Measurements from ENCODE around the gene PTGES. TPM values are rescaled to one million over a fixed set of nuclear protein-coding genes. Genes with fewer than 3 reads are reported as not detected.

Gene PTGES
- total RNA-seq, 1 donor from 2014 or later, result 2.5 TPM

DNA sequence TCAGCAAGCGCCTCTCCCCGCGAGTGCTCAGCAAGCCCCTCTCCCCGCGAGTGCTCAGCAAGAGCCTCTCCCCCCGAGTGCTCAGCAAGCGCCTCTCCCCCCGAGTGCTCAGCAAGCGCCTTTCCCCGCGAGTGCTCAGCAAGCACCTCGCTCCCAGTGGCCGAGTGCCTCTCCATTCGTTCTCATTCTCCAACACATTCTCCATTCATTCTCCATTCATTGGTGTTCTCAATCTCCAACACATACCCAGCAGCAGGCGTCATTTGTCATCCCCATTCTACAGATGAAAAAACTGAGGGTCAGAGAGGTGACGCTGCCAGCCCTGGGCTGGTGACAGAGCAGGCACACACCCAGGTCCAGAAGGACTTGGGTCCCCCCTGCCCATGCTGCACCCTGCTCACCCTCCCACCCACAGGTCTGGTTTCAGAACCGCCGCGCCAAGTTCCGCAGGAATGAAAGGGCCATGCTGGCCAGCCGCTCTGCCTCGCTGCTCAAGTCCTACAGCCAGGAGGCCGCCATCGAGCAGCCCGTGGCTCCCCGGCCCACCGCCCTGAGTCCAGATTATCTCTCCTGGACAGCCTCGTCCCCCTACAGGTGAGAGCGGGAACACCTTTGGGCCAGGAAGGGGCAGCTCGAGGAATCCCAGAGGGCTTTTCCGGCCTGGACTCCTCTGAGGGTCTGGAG is 32.5 kb downstream of the PTGES start:
- Mint-ChIP-seq H3K4me1 (ENCODE audit: low read depth, unreplicated experiment) (no peaks in the 10 kb centered on the region), H3K27ac (ENCODE audit: unreplicated experiment) (no peak overlapping the region), H3K27me3 (ENCODE audit: low read depth, unreplicated experiment) (peaks cover 23% of the 10 kb centered on the region), H3K36me3 (ENCODE audit: low read depth, unreplicated experiment) (no peaks in the 10 kb centered on the region), H3K4me3 (ENCODE audit: unreplicated experiment) (no peak overlapping the region), H3K9me3 (ENCODE audit: unreplicated experiment) (no peaks in the 10 kb centered on the region)
- no peaks in the 10 kb centered on the region for H3K79me2 ChIP-seq (ENCODE audit: insufficient read depth, low read length)
- H3K36me3 ChIP-seq (ENCODE audit: insufficient read depth, low read length), result no peaks in the 10 kb centered on the region
- H2AFZ ChIP-seq (ENCODE audit: low read depth, low read length), result no peak overlapping the region
- H3K27me3 ChIP-seq (ENCODE audit: insufficient read depth, low read length), result no peaks in the 10 kb centered on the region
- no peak overlapping the region for H3K4me3 ChIP-seq (ENCODE audit: insufficient read depth, low read depth, low read length)
- FAIRE-seq, result no peak
- H3K9me3 ChIP-seq (ENCODE audit: insufficient read depth, low read depth, low read length), result no peaks in the 10 kb centered on the region
- no peak overlapping the region for H3K27ac ChIP-seq (ENCODE audit: low read depth, low read length)
- no peak overlapping the region for H3K4me2 ChIP-seq (ENCODE audit: low read length)
- no peaks in the 10 kb centered on the region for H3K4me1 ChIP-seq (ENCODE audit: insufficient read depth, low read length)
- no peak for DNase-seq (ENCODE audit: low read depth)
- no peak overlapping the region for H3K9ac ChIP-seq (ENCODE audit: low read length)
- no peaks in the 10 kb centered on the region for H4K20me1 ChIP-seq (ENCODE audit: insufficient read depth, low read length)
- no peak for TF ChIP-seq EZH2 (IDR thresholded peaks at IDR 0.05; ENCODE audit: insufficient read depth, low read length)
- TF ChIP-seq, protein P1, sequence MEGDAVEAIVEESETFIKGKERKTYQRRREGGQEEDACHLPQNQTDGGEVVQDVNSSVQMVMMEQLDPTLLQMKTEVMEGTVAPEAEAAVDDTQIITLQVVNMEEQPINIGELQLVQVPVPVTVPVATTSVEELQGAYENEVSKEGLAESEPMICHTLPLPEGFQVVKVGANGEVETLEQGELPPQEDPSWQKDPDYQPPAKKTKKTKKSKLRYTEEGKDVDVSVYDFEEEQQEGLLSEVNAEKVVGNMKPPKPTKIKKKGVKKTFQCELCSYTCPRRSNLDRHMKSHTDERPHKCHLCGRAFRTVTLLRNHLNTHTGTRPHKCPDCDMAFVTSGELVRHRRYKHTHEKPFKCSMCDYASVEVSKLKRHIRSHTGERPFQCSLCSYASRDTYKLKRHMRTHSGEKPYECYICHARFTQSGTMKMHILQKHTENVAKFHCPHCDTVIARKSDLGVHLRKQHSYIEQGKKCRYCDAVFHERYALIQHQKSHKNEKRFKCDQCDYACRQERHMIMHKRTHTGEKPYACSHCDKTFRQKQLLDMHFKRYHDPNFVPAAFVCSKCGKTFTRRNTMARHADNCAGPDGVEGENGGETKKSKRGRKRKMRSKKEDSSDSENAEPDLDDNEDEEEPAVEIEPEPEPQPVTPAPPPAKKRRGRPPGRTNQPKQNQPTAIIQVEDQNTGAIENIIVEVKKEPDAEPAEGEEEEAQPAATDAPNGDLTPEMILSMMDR (IDR thresholded peaks at IDR 0.05; ENCODE audit: insufficient read depth, low read depth, low read length), result no peak

DNA sequence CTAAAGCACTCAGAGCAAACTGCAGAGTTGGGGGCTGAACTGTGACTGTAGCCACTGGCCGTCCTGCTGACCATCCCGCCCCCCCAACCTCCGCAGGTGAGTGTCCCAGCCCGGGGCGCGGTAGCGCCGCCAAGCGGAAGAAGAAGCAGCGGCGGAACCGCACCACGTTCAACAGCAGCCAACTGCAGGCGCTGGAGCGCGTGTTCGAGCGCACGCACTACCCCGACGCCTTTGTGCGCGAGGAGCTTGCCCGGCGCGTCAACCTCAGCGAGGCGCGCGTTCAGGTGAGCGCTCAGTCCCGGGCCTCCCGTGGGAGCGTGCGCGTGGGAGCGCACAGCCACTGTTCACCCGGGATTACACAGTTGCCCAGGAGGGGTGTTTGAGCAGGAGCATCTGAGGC is 33.7 kb downstream of the PTGES start:
- Histone ChIP-seq H3K4me2 (ENCODE audit: low read length) (no peak overlapping the region), H3K4me1 (ENCODE audit: insufficient read depth, low read length) (no peaks in the 10 kb centered on the region), H3K27me3 (ENCODE audit: insufficient read depth, low read length) (no peaks in the 10 kb centered on the region), H3K9ac (ENCODE audit: low read length) (no peak overlapping the region), H3K27ac (ENCODE audit: low read depth, low read length) (no peak overlapping the region), H3K4me3 (ENCODE audit: insufficient read depth, low read depth, low read length) (no peak overlapping the region), H3K79me2 (ENCODE audit: insufficient read depth, low read length) (no peaks in the 10 kb centered on the region), H4K20me1 (ENCODE audit: insufficient read depth, low read length) (no peaks in the 10 kb centered on the region), H2AFZ (ENCODE audit: low read depth, low read length) (no peak overlapping the region), H3K9me3 (ENCODE audit: insufficient read depth, low read depth, low read length) (no peaks in the 10 kb centered on the region), H3K36me3 (ENCODE audit: insufficient read depth, low read length) (no peaks in the 10 kb centered on the region)
- H3K27me3 Mint-ChIP-seq (ENCODE audit: low read depth, unreplicated experiment), result peaks cover 18% of the 10 kb centered on the region
- no peak for TF ChIP-seq EZH2 (IDR thresholded peaks at IDR 0.05; ENCODE audit: insufficient read depth, low read length)
- TF ChIP-seq, protein P1 (IDR thresholded peaks at IDR 0.05; ENCODE audit: insufficient read depth, low read depth, low read length), result no peak
- no peak for DNase-seq (ENCODE audit: low read depth)
- no peak for FAIRE-seq
- H3K9me3 Mint-ChIP-seq (ENCODE audit: unreplicated experiment), result no peaks in the 10 kb centered on the region
- no peak overlapping the region for H3K4me3 Mint-ChIP-seq (ENCODE audit: unreplicated experiment)
- H3K36me3 Mint-ChIP-seq (ENCODE audit: low read depth, unreplicated experiment), result no peaks in the 10 kb centered on the region
- no peak overlapping the region for H3K27ac Mint-ChIP-seq (ENCODE audit: unreplicated experiment)
- no peaks in the 10 kb centered on the region for H3K4me1 Mint-ChIP-seq (ENCODE audit: low read depth, unreplicated experiment)

DNA sequence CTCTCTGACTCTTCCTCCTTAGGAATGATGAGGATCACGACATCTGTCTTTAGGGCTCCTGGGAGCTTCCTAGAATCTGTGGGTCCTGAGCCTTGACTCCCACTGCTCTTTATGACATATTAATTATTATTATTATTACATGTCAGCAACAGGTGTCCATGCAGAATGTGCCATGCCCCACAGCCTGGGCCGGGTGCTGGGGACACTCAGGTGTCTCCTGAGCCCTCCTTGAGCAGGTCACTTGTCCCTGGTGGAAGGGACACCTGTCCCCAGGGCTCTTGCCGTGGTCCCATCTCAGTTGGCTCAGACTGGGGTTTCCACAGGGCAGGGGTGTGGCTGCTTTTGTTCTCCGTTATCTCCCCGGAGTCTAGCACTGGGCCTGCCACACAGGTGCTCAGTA is 34.2 kb downstream of the PTGES start:
- H3K9me3 ChIP-seq (ENCODE audit: insufficient read depth, low read depth, low read length), result no peaks in the 10 kb centered on the region
- H4K20me1 ChIP-seq (ENCODE audit: insufficient read depth, low read length), result no peaks in the 10 kb centered on the region
- no peak overlapping the region for H3K4me3 Mint-ChIP-seq (ENCODE audit: unreplicated experiment)
- no peak overlapping the region for H3K4me2 ChIP-seq (ENCODE audit: low read length)
- H2AFZ ChIP-seq (ENCODE audit: low read depth, low read length), result no peak overlapping the region
- no peak overlapping the region for H3K9ac ChIP-seq (ENCODE audit: low read length)
- H3K27ac Mint-ChIP-seq (ENCODE audit: unreplicated experiment), result no peak overlapping the region
- DNase-seq (ENCODE audit: low read depth) (no peak), FAIRE-seq (no peak)
- no peaks in the 10 kb centered on the region for H3K27me3 ChIP-seq (ENCODE audit: insufficient read depth, low read length)
- no peaks in the 10 kb centered on the region for H3K4me1 ChIP-seq (ENCODE audit: insufficient read depth, low read length)
- H3K36me3 Mint-ChIP-seq (ENCODE audit: low read depth, unreplicated experiment), result no peaks in the 10 kb centered on the region
- H3K27ac ChIP-seq (ENCODE audit: low read depth, low read length), result no peak overlapping the region
- no peaks in the 10 kb centered on the region for H3K4me1 Mint-ChIP-seq (ENCODE audit: low read depth, unreplicated experiment)
- TF ChIP-seq, protein P1 (IDR thresholded peaks at IDR 0.05; ENCODE audit: insufficient read depth, low read depth, low read length), result no peak
- TF ChIP-seq EZH2 (IDR thresholded peaks at IDR 0.05; ENCODE audit: insufficient read depth, low read length), result no peak
- H3K79me2 ChIP-seq (ENCODE audit: insufficient read depth, low read length), result no peaks in the 10 kb centered on the region
- H3K27me3 Mint-ChIP-seq (ENCODE audit: low read depth, unreplicated experiment), result peaks cover 18% of the 10 kb centered on the region
- H3K36me3 ChIP-seq (ENCODE audit: insufficient read depth, low read length), result no peaks in the 10 kb centered on the region
- no peaks in the 10 kb centered on the region for H3K9me3 Mint-ChIP-seq (ENCODE audit: unreplicated experiment)
- H3K4me3 ChIP-seq (ENCODE audit: insufficient read depth, low read depth, low read length), result no peak overlapping the region
